Activated CD8-positive, alpha-beta memory T cell treated with anti-CD3 and anti-CD28 coated beads for 36 hours (primary cell): Measurements from ENCODE around the gene TLCD2. TPM values are rescaled to one million over a fixed set of nuclear protein-coding genes. Genes with fewer than 3 reads are reported as not detected.
"Not testable (repeated sequence)": the region's sequence is repeated elsewhere in the genome, so short reads cannot be mapped to it uniquely, and the experiment has no call there.

Experiments used
- CTCF ChIA-PET: fragments of 350-600 bp; sonication (Branson Sonifier 250); formaldehyde crosslinking; loops from one replicate; lab custom pipeline; 2021; ENCODE audit warnings: antibody characterized with exemption; lab: Charles Lee
- POLR2A ChIA-PET: fragments of 350-600 bp; sonication (Branson Sonifier 250); formaldehyde crosslinking; loops from one replicate; lab custom pipeline; 2021; ENCODE audit warnings: antibody characterized with exemption; lab: Charles Lee
- total RNA-seq, 2 experiments: library from RNA; stranded (reverse); gene quantifications; one replicate each; pipeline ENCODE4 v1.2.3, GENCODE V29; 2021

The TLCD2 gene
- total RNA-seq, 2 experiments from 2014 or later = 0.08 to 0.21 TPM

DNA sequence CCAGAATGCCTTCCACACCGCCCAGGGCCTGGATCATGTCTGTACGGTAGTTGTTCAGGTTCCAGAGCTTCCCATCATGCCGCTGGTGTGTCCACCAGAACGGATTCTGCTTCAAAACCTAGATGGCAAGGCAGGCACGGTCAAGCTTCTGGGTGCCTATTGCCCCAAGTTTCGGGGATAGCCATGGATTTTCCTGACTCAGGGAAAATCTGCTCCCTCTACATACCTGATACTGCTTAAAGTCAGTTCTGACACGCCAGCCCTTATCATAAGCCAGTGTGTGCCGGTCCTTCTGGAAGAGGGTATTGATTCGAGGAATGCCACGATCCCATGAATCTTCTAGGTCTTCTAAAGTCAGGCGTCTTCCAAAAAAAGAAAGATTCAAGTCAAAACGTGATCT is 49.1 kb downstream of the TLCD2 start:
- ChIA-PET POLR2A (no interaction called here), CTCF (interaction anchor here (1.1 to 1.6 kb wide), 2 partner anchors 8 to 10 kb away, joined by 4 to 6 read pairs; no protein-coding TSS in a partner anchor)

DNA sequence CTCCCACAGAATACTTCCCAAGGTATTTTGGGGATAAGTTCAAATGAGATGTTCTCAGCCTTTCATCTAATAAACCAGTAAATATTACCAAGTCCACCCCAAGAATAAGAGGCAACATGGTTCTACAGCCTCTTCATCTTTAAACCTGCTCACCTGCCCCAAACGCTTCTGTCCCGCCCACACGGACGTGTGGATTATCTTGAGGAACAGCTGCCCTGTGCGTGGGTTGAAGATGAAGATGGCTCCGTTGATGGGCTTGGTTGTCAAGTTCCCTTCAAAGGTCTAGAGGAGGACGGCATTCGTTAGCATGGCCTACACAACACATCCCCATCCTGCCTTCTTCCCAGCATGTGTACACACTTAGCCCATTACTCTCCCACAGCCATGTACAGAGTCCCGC is 52.1 kb downstream of the TLCD2 start:
- ChIA-PET POLR2A (interaction anchor here (1.0 kb wide), 1 partner anchor 15 kb away, joined by 3 read pairs; no protein-coding TSS in a partner anchor), CTCF (interaction anchor here (1.2 kb wide), 1 partner anchor 9 kb away, joined by 3 read pairs; no protein-coding TSS in a partner anchor)

DNA sequence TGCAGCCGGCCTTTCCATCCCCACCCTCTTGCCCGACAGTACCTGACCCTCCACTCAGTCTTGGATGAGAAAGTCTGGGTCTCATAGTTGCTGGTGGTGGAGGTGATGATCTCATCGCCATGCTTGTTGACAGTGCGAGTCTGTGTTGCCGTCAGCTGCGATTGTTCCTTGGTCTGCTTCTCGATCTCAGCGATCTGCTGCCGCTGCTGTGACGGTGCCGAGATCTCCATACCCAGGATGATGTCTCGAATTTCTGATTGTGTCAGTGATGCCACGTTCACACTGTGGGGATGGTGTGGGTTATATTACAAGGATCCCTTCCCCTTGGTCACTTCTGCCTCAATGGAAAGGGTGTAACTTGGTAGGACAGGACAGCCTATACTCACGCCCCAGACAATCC is 56.4 kb downstream of the TLCD2 start:
- ChIA-PET CTCF (no interaction called here), POLR2A (no interaction called here)

DNA sequence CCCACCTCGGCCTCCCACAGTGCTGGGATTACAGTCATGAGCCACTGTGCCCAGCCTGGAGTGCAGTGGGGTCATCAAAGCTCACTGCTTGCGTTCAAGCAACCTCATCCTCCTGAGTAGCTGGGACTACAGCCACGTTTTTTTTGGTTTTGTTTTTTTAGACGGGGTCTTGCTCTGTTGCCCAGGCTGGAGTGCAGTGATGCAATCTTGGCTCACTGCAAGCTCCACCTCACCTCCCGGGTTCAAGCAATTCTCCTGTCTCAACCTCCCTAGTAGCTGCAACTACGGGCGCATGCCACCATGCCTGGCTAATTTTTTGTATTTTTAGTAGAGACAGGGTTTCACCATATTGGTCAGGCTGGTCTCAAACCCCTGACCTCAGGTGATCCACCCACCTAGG is 57.4 kb downstream of the TLCD2 start:
- CTCF ChIA-PET = interaction anchor here (0.9 to 1.8 kb wide), 2 partner anchors 17 to 45 kb away, joined by 4 to 9 read pairs; no protein-coding TSS in a partner anchor
- POLR2A ChIA-PET = not testable (repeated sequence)

Other genes starting within 250 kb of the TLCD2 start
- 10 to 100 TPM; 30.4 to 31.4 TPM for gene MYO1C, start 217.7 kb downstream of the TLCD2 start, total RNA-seq
- 10 to 100 TPM; 22.6 to 23.7 TPM for gene INPP5K, start 193.8 kb downstream of the TLCD2 start, total RNA-seq
- gene PITPNA, start 147.6 kb downstream of the TLCD2 start, total RNA-seq = 10 to 100 TPM; 73.7 to 80.7 TPM
- 1 to 10 TPM; 5.2 to 6.1 TPM for gene SLC43A2, start 81.5 kb downstream of the TLCD2 start, total RNA-seq
- gene SCARF1, start 64.6 kb downstream of the TLCD2 start, total RNA-seq = 1 to 10 TPM; 1.4 to 1.6 TPM
- 1 to 10 TPM; 3.7 to 4.9 TPM for gene RILP, start 60.5 kb downstream of the TLCD2 start, total RNA-seq
- 100 to 1,000 TPM; 420 to 428 TPM for gene PRPF8, start 25.5 kb downstream of the TLCD2 start, total RNA-seq
- gene WDR81, start 14.3 kb upstream of the TLCD2 start, total RNA-seq = 10 to 100 TPM; 21.2 to 22.3 TPM
- under 1 TPM; 0.19 to 0.21 TPM for gene SERPINF2, start 32.5 kb upstream of the TLCD2 start, total RNA-seq
- gene SERPINF1, start 51.7 kb upstream of the TLCD2 start, total RNA-seq = 1 to 10 TPM; 1.6 to 2.6 TPM
- 10 to 100 TPM; 19.4 to 26.4 TPM for gene SMYD4, start 119.5 kb upstream of the TLCD2 start, total RNA-seq
- gene RPA1, start 119.6 kb upstream of the TLCD2 start, total RNA-seq = 100 to 1,000 TPM; 191 to 195 TPM